ENCODE results near the gene IGF2. TPM values are rescaled to one million over a fixed set of nuclear protein-coding genes. Genes with fewer than 3 reads are reported as not detected.

Gene IGF2
- total RNA-seq, 1 donor from 2014 or later = 11.7 TPM

GRCh38 chr11:2121227-2122130, 17.7 kb downstream of the IGF2 start:
- TF ChIP-seq, protein P1, sequence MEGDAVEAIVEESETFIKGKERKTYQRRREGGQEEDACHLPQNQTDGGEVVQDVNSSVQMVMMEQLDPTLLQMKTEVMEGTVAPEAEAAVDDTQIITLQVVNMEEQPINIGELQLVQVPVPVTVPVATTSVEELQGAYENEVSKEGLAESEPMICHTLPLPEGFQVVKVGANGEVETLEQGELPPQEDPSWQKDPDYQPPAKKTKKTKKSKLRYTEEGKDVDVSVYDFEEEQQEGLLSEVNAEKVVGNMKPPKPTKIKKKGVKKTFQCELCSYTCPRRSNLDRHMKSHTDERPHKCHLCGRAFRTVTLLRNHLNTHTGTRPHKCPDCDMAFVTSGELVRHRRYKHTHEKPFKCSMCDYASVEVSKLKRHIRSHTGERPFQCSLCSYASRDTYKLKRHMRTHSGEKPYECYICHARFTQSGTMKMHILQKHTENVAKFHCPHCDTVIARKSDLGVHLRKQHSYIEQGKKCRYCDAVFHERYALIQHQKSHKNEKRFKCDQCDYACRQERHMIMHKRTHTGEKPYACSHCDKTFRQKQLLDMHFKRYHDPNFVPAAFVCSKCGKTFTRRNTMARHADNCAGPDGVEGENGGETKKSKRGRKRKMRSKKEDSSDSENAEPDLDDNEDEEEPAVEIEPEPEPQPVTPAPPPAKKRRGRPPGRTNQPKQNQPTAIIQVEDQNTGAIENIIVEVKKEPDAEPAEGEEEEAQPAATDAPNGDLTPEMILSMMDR (conservative IDR thresholded peaks at IDR 0.05; ENCODE audit: low read depth, low read length) = no peak
- H3K4me3 ChIP-seq (ENCODE audit: low read depth, low read length) = no peak overlapping the region
- no peak for DNase-seq (ENCODE audit: low read depth)

GRCh38 chr11:2120359-2121100, 18.7 kb downstream of the IGF2 start:
- DNase-seq (ENCODE audit: low read depth) = no peak
- no peak overlapping the region for H3K4me3 ChIP-seq (ENCODE audit: low read depth, low read length)
- TF ChIP-seq, protein P1 (conservative IDR thresholded peaks at IDR 0.05; ENCODE audit: low read depth, low read length) = no peak

GRCh38 chr11:2118677-2119076, 20.5 kb downstream of the IGF2 start:
- H3K4me3 ChIP-seq (ENCODE audit: low read depth, low read length) = no peak overlapping the region
- no peak for DNase-seq (ENCODE audit: low read depth)
- TF ChIP-seq, protein P1 (conservative IDR thresholded peaks at IDR 0.05; ENCODE audit: low read depth, low read length) = no peak

- TF ChIP-seq, protein P1 (conservative IDR thresholded peaks at IDR 0.05; ENCODE audit: low read depth, low read length) = no peak
Measured at GRCh38 chr11:2116680-2117079, 22.5 kb downstream of the IGF2 start.

DNA sequence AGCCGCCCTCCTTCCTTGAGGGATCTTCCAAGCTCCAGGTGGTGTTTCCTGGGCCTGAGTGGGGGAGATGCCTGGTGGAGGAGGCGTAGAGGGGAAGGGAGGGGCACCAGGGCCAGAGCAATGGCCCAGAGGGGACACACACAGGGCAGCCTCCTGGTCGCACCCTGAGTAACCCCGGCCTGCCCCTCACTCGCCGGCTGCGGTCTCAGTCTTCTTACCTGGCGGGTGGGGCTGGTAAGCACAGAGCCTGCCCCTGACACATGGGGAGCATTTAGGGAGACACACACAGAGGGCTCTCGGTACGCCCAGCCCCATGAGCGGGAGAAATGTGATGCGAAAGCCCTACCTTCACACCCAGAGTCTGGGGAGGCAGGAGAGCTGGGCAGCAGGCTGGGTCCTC, 23.9 kb downstream of the IGF2 start:
- DNase-seq (ENCODE audit: low read depth) = no peak
- TF ChIP-seq, protein P1 (conservative IDR thresholded peaks at IDR 0.05; ENCODE audit: low read depth, low read length) = no peak
- H3K4me3 ChIP-seq (ENCODE audit: low read depth, low read length) = no peak overlapping the region

More at GRCh38 chr11:2116680-2117079, 22.5 kb downstream of the IGF2 start:
- DNase-seq (ENCODE audit: low read depth) = no peak
- no peak overlapping the region for H3K4me3 ChIP-seq (ENCODE audit: low read depth, low read length)

- no peak for DNase-seq (ENCODE audit: low read depth)
- TF ChIP-seq, protein P1 (conservative IDR thresholded peaks at IDR 0.05; ENCODE audit: low read depth, low read length) = no peak
Measured at GRCh38 chr11:2114430-2115241, 24.6 kb downstream of the IGF2 start.

More at GRCh38 chr11:2114430-2115241, 24.6 kb downstream of the IGF2 start:
- no peak overlapping the region for H3K4me3 ChIP-seq (ENCODE audit: low read depth, low read length)
